Left ventricle myocardium inferior (tissue), 1 donor: Measurements from ENCODE around the gene KLHL35. TPM values are rescaled to one million over a fixed set of nuclear protein-coding genes. Genes with fewer than 3 reads are reported as not detected.

ENCODE experiments used
- DNase-seq: peaks from one replicate; pipeline ENCODE4 v3.0.0-alpha.2; 2020
- H3K27ac ChIP-seq: fragments of 200-600 bp; replicated peaks from 2 replicates; pipeline ENCODE4 v1.8.0; 2021
- H3K27me3 ChIP-seq: fragments of 200-600 bp; 2 replicates; pipeline ENCODE4 v1.8.0; 2021; ENCODE audit warnings: low read depth
- H3K36me3 ChIP-seq: fragments of 200-600 bp; 2 replicates; pipeline ENCODE4 v1.8.0; 2021
- H3K4me1 ChIP-seq: fragments of 200-600 bp; 2 replicates; pipeline ENCODE4 v1.8.0; 2021
- H3K4me3 ChIP-seq: fragments of 200-600 bp; 2 replicates; pipeline ENCODE4 v1.8.0; 2021; ENCODE audit warnings: mild to moderate bottlenecking, moderate library complexity
- H3K9me3 ChIP-seq: fragments of 200-600 bp; replicated peaks from 2 replicates; pipeline ENCODE4 v1.8.0; 2021
- CTCF ChIP-seq: fragments of 200-600 bp; IDR thresholded peaks from 2 replicates; pipeline ENCODE4 v1.8.0; 2021; ENCODE audit warnings: antibody characterized with exemption, mild to moderate bottlenecking, borderline replicate concordance
- intact Hi-C: fragments of 100-400 bp; cut with micrococcal nuclease; formaldehyde crosslinking; loops from one replicate; pipeline ENCODE4 v1.11.0; 2022
- total RNA-seq: library from RNA; stranded (reverse); fragmentation: NEBNext Ultra II Directional; extraction: Animal tissue kit (Norgen Biotek cat#: 25700); gene quantifications from one replicate; pipeline ENCODE4 v1.2.1, GENCODE V29; 2021
- donor health status: DM: no; HTN: yes; CAD: no; lungs with severe emphysema.

Gene KLHL35
- total RNA-seq, 1 donor from 2014 or later, result 0.74 TPM

DNA sequence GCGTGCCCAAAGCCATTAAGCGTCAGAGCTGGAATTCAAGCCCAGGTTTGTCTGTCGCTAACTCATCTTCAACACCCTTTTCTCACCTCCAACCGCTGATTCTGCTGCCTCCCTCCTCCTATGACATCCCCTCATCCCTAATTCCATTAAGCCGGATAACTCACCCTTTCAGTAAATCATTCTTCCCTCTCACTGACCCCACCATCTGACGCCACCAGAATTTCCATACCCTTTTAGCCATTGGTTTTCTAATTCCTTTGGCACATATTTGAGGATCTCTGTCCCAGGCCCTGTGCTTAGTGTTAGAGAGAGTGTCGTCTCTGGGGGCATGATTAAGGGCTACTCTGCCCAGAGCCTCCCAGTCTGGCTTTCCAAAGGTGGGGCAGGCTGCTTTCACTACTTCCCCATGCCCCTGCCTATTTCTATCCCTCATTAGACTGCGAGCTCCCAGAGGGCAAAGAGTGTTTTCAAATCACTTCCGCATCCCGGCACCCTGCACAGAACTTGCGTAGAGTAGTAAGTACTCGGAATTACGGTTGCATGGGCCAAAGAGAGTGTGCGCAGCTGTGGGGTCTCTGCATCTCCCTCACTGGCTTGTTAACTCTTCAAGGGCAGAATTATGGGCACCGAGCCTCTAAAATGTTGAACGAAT lies 3.9 kb downstream of the KLHL35 start:
- H3K4me3 ChIP-seq, result peak overlapping the region; percentile 71
- no peak for DNase-seq
- H3K9me3 ChIP-seq, result peaks cover 5% of the 10 kb centered on the region
- no peaks in the 10 kb centered on the region for H3K36me3 ChIP-seq
- no peak overlapping the region for H3K27ac ChIP-seq
- intact Hi-C loops, result no loop called here
- H3K27me3 ChIP-seq, result peaks cover 49% of the 10 kb centered on the region
- TF ChIP-seq CTCF, result no peak
- peaks cover 39% of the 10 kb centered on the region for H3K4me1 ChIP-seq

GRCh38 chr11:75428281-75428724 lies 4.7 kb downstream of the KLHL35 start:
- peak overlapping the region; percentile 71 for H3K4me3 ChIP-seq
- peak overlapping the region; percentile 65 for H3K27ac ChIP-seq
- intact Hi-C loops, result no loop called here
- DNase-seq, result peak; percentile 94
- H3K4me1 ChIP-seq, result peaks cover 45% of the 10 kb centered on the region
- H3K9me3 ChIP-seq, result peaks cover 5% of the 10 kb centered on the region
- H3K36me3 ChIP-seq, result peaks cover 6% of the 10 kb centered on the region
- peaks cover 41% of the 10 kb centered on the region for H3K27me3 ChIP-seq
- TF ChIP-seq CTCF, result no peak

DNA sequence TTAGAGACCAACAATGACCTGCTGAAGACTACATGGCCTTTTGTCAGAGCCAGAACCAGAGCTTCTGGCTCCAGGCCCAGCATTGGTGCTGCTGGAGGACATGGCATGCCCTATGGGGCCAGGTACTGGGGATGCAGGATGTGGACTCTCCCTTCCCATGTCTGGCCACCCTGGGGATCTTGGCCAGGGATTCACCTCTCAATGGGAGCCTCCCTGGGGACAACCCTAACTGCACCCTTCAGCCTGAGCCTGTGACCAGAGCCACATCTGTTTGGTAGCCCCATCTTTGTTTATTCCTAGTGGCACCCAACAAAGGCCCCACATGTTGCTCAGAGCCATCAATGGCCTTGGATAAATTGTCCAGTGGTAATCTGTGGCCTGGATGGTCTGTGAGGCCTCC lies 5.8 kb downstream of the KLHL35 start:
- Histone ChIP-seq H3K4me1 (peaks cover 45% of the 10 kb centered on the region), H3K4me3 (no peak overlapping the region), H3K9me3 (peaks cover 5% of the 10 kb centered on the region), H3K27ac (no peak overlapping the region), H3K27me3 (peaks cover 30% of the 10 kb centered on the region), H3K36me3 (peaks cover 15% of the 10 kb centered on the region)
- TF ChIP-seq CTCF, result no peak
- intact Hi-C loops, result no loop called here
- DNase-seq, result no peak

GRCh38 chr11:75426720-75427086 lies 6.3 kb downstream of the KLHL35 start:
- no peak overlapping the region for H3K4me3 ChIP-seq

GRCh38 chr11:75425422-75425821 lies 7.6 kb downstream of the KLHL35 start:
- intact Hi-C loops, result no loop called here
- no peak overlapping the region for H3K27ac ChIP-seq
- H3K4me1 ChIP-seq, result peaks cover 39% of the 10 kb centered on the region
- peaks cover 5% of the 10 kb centered on the region for H3K9me3 ChIP-seq
- TF ChIP-seq CTCF, result no peak
- DNase-seq, result no peak
- H3K36me3 ChIP-seq, result peaks cover 18% of the 10 kb centered on the region
- no peak overlapping the region for H3K4me3 ChIP-seq
- H3K27me3 ChIP-seq, result peaks cover 12% of the 10 kb centered on the region

More at GRCh38 chr11:75426720-75427086, 6.3 kb downstream of the KLHL35 start:
- peaks cover 25% of the 10 kb centered on the region for H3K27me3 ChIP-seq
- peaks cover 18% of the 10 kb centered on the region for H3K36me3 ChIP-seq
- intact Hi-C loops, result no loop called here
- H3K9me3 ChIP-seq, result peaks cover 5% of the 10 kb centered on the region
- H3K4me1 ChIP-seq, result peaks cover 45% of the 10 kb centered on the region
- DNase-seq, result no peak
- no peak overlapping the region for H3K27ac ChIP-seq
- TF ChIP-seq CTCF, result no peak
